ENCODE measurements around the gene EPS8L2. TPM values are rescaled to one million over a fixed set of nuclear protein-coding genes. Genes with fewer than 3 reads are reported as not detected.
A peak's percentile ranks its signal among the peaks of the same experiment; 100 is the strongest.

The EPS8L2 gene
- total and polyA plus RNA-seq, 9 of the 15 experiments (the other 6 are each of a cell fraction or from before 2014, with no cell fraction given) = 0.75 to 17.0 (median 3.7) TPM

GRCh38 chr11:665704-666281 is 40.2 kb upstream of the EPS8L2 start (continued):
- TF ChIP-seq ZNF592 (IDR thresholded peaks at IDR 0.05) (peak; percentile 95; the same call in 1 of the 2 replicates), C11orf30 (IDR thresholded peaks at IDR 0.05; ENCODE audit: low read depth) (peak; percentile 99), GTF2E2 (tag; IDR thresholded peaks at IDR 0.05) (no peak), ZBTB11 (CRISPR knock-in tag; IDR thresholded peaks at IDR 0.05) (no peak), BRCA1 (IDR thresholded peaks at IDR 0.05) (no peak), BRCA1 (CRISPR knock-in tag; IDR thresholded peaks at IDR 0.05) (no peak), BRF1 (IDR thresholded peaks at IDR 0.05; ENCODE audit: borderline replicate concordance, extremely low read depth, insufficient read length) (no peak), TRIM28 (IDR thresholded peaks at IDR 0.05) (0 out of 2 replicates have a peak, but pooled peaks have one; percentile 45), ATF3 (IDR thresholded peaks at IDR 0.05) (peak; percentile 67), ATF3 (CRISPR knock-in tag; conservative IDR thresholded peaks at IDR 0.05) (no peak), ZNF197 (CRISPR knock-in tag; IDR thresholded peaks at IDR 0.05; ENCODE audit: low read depth) (0 out of 2 replicates have a peak, but pooled peaks have one; percentile 75), NR4A1 (CRISPR knock-in tag; IDR thresholded peaks at IDR 0.05) (no peak), NR4A1 (tag; IDR thresholded peaks at IDR 0.05) (no peak; the same call in 1 of the 2 replicates), ZBTB17 (CRISPR knock-in tag; IDR thresholded peaks at IDR 0.05) (0 out of 2 replicates have a peak, but pooled peaks have one; percentile 62)
- TF ChIP-seq, protein P1, sequence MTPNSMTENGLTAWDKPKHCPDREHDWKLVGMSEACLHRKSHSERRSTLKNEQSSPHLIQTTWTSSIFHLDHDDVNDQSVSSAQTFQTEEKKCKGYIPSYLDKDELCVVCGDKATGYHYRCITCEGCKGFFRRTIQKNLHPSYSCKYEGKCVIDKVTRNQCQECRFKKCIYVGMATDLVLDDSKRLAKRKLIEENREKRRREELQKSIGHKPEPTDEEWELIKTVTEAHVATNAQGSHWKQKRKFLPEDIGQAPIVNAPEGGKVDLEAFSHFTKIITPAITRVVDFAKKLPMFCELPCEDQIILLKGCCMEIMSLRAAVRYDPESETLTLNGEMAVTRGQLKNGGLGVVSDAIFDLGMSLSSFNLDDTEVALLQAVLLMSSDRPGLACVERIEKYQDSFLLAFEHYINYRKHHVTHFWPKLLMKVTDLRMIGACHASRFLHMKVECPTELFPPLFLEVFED (CRISPR knock-in tag; conservative IDR thresholded peaks at IDR 0.05) = 0 out of 2 replicates have a peak, but pooled peaks have one; percentile 7
- TF ChIP-seq, protein P2, sequence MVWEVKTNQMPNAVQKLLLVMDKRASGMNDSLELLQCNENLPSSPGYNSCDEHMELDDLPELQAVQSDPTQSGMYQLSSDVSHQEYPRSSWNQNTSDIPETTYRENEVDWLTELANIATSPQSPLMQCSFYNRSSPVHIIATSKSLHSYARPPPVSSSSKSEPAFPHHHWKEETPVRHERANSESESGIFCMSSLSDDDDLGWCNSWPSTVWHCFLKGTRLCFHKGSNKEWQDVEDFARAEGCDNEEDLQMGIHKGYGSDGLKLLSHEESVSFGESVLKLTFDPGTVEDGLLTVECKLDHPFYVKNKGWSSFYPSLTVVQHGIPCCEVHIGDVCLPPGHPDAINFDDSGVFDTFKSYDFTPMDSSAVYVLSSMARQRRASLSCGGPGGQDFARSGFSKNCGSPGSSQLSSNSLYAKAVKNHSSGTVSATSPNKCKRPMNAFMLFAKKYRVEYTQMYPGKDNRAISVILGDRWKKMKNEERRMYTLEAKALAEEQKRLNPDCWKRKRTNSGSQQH (CRISPR knock-in tag; IDR thresholded peaks at IDR 0.05) = no peak
